ENCODE data around the gene TPRX1. TPM values are rescaled to one million over a fixed set of nuclear protein-coding genes. Genes with fewer than 3 reads are reported as not detected.
"Not testable (repeated sequence)": the region's sequence is repeated elsewhere in the genome, so short reads cannot be mapped to it uniquely, and the experiment has no call there.

TPRX1 gene
- polyA plus RNA-seq, 3 donors: not detected

GRCh38 chr19:47792616-47793015 lies 11.7 kb downstream of the TPRX1 start:
- DNase-seq: no peak
- peaks cover 1% of the 10 kb centered on the region for H3K4me1 Mint-ChIP-seq
- H3K9me3 Mint-ChIP-seq: peaks cover 0 to 9% (median 7%) of the 10 kb centered on the region in 7 donors
- Histone ChIP-seq H4K20me1 (ENCODE audit: insufficient read depth, low read length) (no peaks in the 10 kb centered on the region), H2AFZ (ENCODE audit: insufficient read depth, low read depth, low read length, poor library complexity, severe bottlenecking) (no peak overlapping the region), H3K27me3 (ENCODE audit: control insufficient read depth in 2 of 2, insufficient read depth in 2 of 2, low read length in 2 of 2) (no peaks in the 10 kb centered on the region), H3K79me2 (ENCODE audit: insufficient read depth, low read length) (no peaks in the 10 kb centered on the region), H3K4me2 (replicated peaks; ENCODE audit: extremely low read depth, low read length, poor library complexity, severe bottlenecking) (no peak overlapping the region), H3K9ac (ENCODE audit: insufficient read depth, low read length, poor library complexity, severe bottlenecking) (no peak overlapping the region), H3K4me1 (ENCODE audit: control insufficient read depth in 1 of 2, insufficient read depth in 2 of 2, low read length in 2 of 2) (no peaks in the 10 kb centered on the region), H3K9me3 (replicated peaks in 1 of 2; ENCODE audit: control insufficient read depth in 1 of 2, insufficient read depth in 1 of 2, low read length in 2 of 2) (no peaks in the 10 kb centered on the region), H3K27ac (ENCODE audit: low read depth in 1 of 2, low read length in 2 of 2) (no peak overlapping the region), H3K36me3 (replicated peaks in 1 of 2; ENCODE audit: control insufficient read depth in 1 of 2, insufficient read depth in 2 of 2, low read length in 2 of 2) (no peaks in the 10 kb centered on the region), H3K4me3 (replicated peaks in 1 of 3; ENCODE audit: low read depth in 2 of 3, low read length in 3 of 3) (no peak overlapping the region)
- intact Hi-C loops (cut with micrococcal nuclease): no loop called here
- H3K27ac Mint-ChIP-seq: no peak overlapping the region
- peaks cover 4 to 11% (median 9%) of the 10 kb centered on the region in 3 donors for H3K27me3 Mint-ChIP-seq (ENCODE audit: low read depth in 3 of 3)
- no peak overlapping the region for H3K4me3 Mint-ChIP-seq
- no CpG with 5 or more reads among the region's 1 CpG for WGBS (ENCODE audit: insufficient coverage)
- TF ChIP-seq CTCF (IDR thresholded peaks at IDR 0.05): no peak
- no peaks in the 10 kb centered on the region for H3K36me3 Mint-ChIP-seq

- H2AFZ ChIP-seq (ENCODE audit: insufficient read depth, low read depth, low read length, poor library complexity, severe bottlenecking): no peak overlapping the region
- H3K4me3 Mint-ChIP-seq: no peak overlapping the region
- intact Hi-C loops (cut with micrococcal nuclease): no loop called here
These were observed 13.9 kb downstream of the TPRX1 start for GRCh38 chr19:47790398-47790814.

GRCh38 chr19:47789811-47790210 lies 14.5 kb downstream of the TPRX1 start:
- H3K79me2 ChIP-seq (ENCODE audit: insufficient read depth, low read length); H3K4me2 ChIP-seq (replicated peaks; ENCODE audit: extremely low read depth, low read length, poor library complexity, severe bottlenecking); H3K4me3 ChIP-seq (replicated peaks in 1 of 3; ENCODE audit: low read depth in 2 of 3, low read length in 3 of 3); H4K20me1 ChIP-seq (ENCODE audit: insufficient read depth, low read length); H2AFZ ChIP-seq (ENCODE audit: insufficient read depth, low read depth, low read length, poor library complexity, severe bottlenecking); H3K4me3 Mint-ChIP-seq; H3K4me1 ChIP-seq (ENCODE audit: control insufficient read depth in 1 of 2, insufficient read depth in 2 of 2, low read length in 2 of 2); H3K9me3 Mint-ChIP-seq; DNase-seq; H3K27ac Mint-ChIP-seq; H3K9me3 ChIP-seq (replicated peaks in 1 of 2; ENCODE audit: control insufficient read depth in 1 of 2, insufficient read depth in 1 of 2, low read length in 2 of 2); H3K27ac ChIP-seq (ENCODE audit: low read depth in 1 of 2, low read length in 2 of 2); H3K4me1 Mint-ChIP-seq; H3K9ac ChIP-seq (ENCODE audit: insufficient read depth, low read length, poor library complexity, severe bottlenecking); H3K27me3 ChIP-seq (ENCODE audit: control insufficient read depth in 2 of 2, insufficient read depth in 2 of 2, low read length in 2 of 2): not testable (repeated sequence)
- H3K36me3 ChIP-seq (replicated peaks in 1 of 2; ENCODE audit: control insufficient read depth in 1 of 2, insufficient read depth in 2 of 2, low read length in 2 of 2): peaks cover 4 to 12% of the 10 kb centered on the region in 2 donors
- intact Hi-C loops (cut with micrococcal nuclease): loop anchor here in 1 of 2 donors (5.0 kb wide), 1 partner anchor 78 kb away; the partner anchor contains the start of gene EHD2
- Mint-ChIP-seq H3K36me3 (peaks cover 7 to 18% of the 10 kb centered on the region in 2 donors), H3K27me3 (ENCODE audit: low read depth in 3 of 3) (peaks cover 3 to 11% (median 4%) of the 10 kb centered on the region in 3 donors)
- WGBS (ENCODE audit: insufficient coverage): 96% methylated on average over 7 of the region's 13 CpGs

More at GRCh38 chr19:47790398-47790814, 13.9 kb downstream of the TPRX1 start:
- peaks cover 4 to 11% (median 4%) of the 10 kb centered on the region in 3 donors for H3K27me3 Mint-ChIP-seq (ENCODE audit: low read depth in 3 of 3)
- peaks cover 2 to 8% of the 10 kb centered on the region in 2 donors for H3K36me3 ChIP-seq (replicated peaks in 1 of 2; ENCODE audit: control insufficient read depth in 1 of 2, insufficient read depth in 2 of 2, low read length in 2 of 2)
- no peak overlapping the region for H3K4me3 ChIP-seq (replicated peaks in 1 of 3; ENCODE audit: low read depth in 2 of 3, low read length in 3 of 3)
- no peaks in the 10 kb centered on the region for H3K79me2 ChIP-seq (ENCODE audit: insufficient read depth, low read length)
- H3K4me1 Mint-ChIP-seq: peaks cover 1% of the 10 kb centered on the region
- WGBS (ENCODE audit: insufficient coverage): 33% methylated on average over 3 of the region's 10 CpGs
- H3K27ac ChIP-seq (ENCODE audit: low read depth in 1 of 2, low read length in 2 of 2): no peak overlapping the region
- peaks cover 0 to 9% (median 7%) of the 10 kb centered on the region in 7 donors for H3K9me3 Mint-ChIP-seq
- H3K27ac Mint-ChIP-seq: no peak overlapping the region
- TF ChIP-seq CTCF (IDR thresholded peaks at IDR 0.05): peak; percentile 88
- H3K27me3 ChIP-seq (ENCODE audit: control insufficient read depth in 2 of 2, insufficient read depth in 2 of 2, low read length in 2 of 2): no peaks in the 10 kb centered on the region
- no peak overlapping the region for H3K9ac ChIP-seq (ENCODE audit: insufficient read depth, low read length, poor library complexity, severe bottlenecking)
- peak; percentile 55 to 72 (median 59) for DNase-seq
- H4K20me1 ChIP-seq (ENCODE audit: insufficient read depth, low read length): no peaks in the 10 kb centered on the region
- H3K4me1 ChIP-seq (ENCODE audit: control insufficient read depth in 1 of 2, insufficient read depth in 2 of 2, low read length in 2 of 2): no peaks in the 10 kb centered on the region
- no peak overlapping the region for H3K4me2 ChIP-seq (replicated peaks; ENCODE audit: extremely low read depth, low read length, poor library complexity, severe bottlenecking)
- peaks cover 4 to 12% of the 10 kb centered on the region in 2 donors for H3K36me3 Mint-ChIP-seq
- no peaks in the 10 kb centered on the region for H3K9me3 ChIP-seq (replicated peaks in 1 of 2; ENCODE audit: control insufficient read depth in 1 of 2, insufficient read depth in 1 of 2, low read length in 2 of 2)
